ENCODE results near the gene REXO1. TPM values are rescaled to one million over a fixed set of nuclear protein-coding genes. Genes with fewer than 3 reads are reported as not detected.

REXO1 gene
- polyA plus RNA-seq, 3 donors = 2.8 to 60.8 (median 3.0) TPM

GRCh38 chr19:1768918-1769644, 79.2 kb downstream of the REXO1 start:
- intact Hi-C loops (cut with micrococcal nuclease) = loop anchor here in 1 of 2 donors (5.0 to 10.0 kb wide), 2 partner anchors 144 to 222 kb away; no protein-coding TSS in a partner anchor
- Histone ChIP-seq H2AFZ (ENCODE audit: insufficient read depth, low read depth, low read length, poor library complexity, severe bottlenecking) (no peak overlapping the region), H3K36me3 (replicated peaks in 1 of 2; ENCODE audit: control insufficient read depth in 1 of 2, insufficient read depth in 2 of 2, low read length in 2 of 2) (no peaks in the 10 kb centered on the region), H3K4me1 (ENCODE audit: control insufficient read depth in 1 of 2, insufficient read depth in 2 of 2, low read length in 2 of 2) (no peaks in the 10 kb centered on the region), H3K4me2 (replicated peaks; ENCODE audit: extremely low read depth, low read length, poor library complexity, severe bottlenecking) (no peak overlapping the region), H3K9me3 (replicated peaks in 1 of 2; ENCODE audit: control insufficient read depth in 1 of 2, insufficient read depth in 1 of 2, low read length in 2 of 2) (peaks cover 23 to 34% of the 10 kb centered on the region in 2 donors), H3K27me3 (ENCODE audit: control insufficient read depth in 2 of 2, insufficient read depth in 2 of 2, low read length in 2 of 2) (peaks cover 26 to 86% of the 10 kb centered on the region in 2 donors), H3K27ac (ENCODE audit: low read depth in 1 of 2, low read length in 2 of 2) (no peak overlapping the region), H3K4me3 (replicated peaks in 1 of 3; ENCODE audit: low read depth in 2 of 3, low read length in 3 of 3) (no peak overlapping the region), H4K20me1 (ENCODE audit: insufficient read depth, low read length) (no peaks in the 10 kb centered on the region), H3K9ac (ENCODE audit: insufficient read depth, low read length, poor library complexity, severe bottlenecking) (no peak overlapping the region), H3K79me2 (ENCODE audit: insufficient read depth, low read length) (no peaks in the 10 kb centered on the region)
- H3K36me3 Mint-ChIP-seq = peaks cover 0 to 5% of the 10 kb centered on the region in 2 donors
- peaks cover 75 to 96% (median 78%) of the 10 kb centered on the region in 3 donors for H3K27me3 Mint-ChIP-seq (ENCODE audit: low read depth in 3 of 3)
- H3K4me1 Mint-ChIP-seq = no peaks in the 10 kb centered on the region
- DNase-seq = no peak
- 91% methylated on average over 6 of the region's 9 CpGs for WGBS (ENCODE audit: insufficient coverage)
- H3K4me3 Mint-ChIP-seq = peak overlapping the region in 1 of 2 donors; percentile 65
- H3K9me3 Mint-ChIP-seq = peaks cover 12 to 41% (median 33%) of the 10 kb centered on the region in 7 donors
- peak overlapping the region in 1 of 7 donors; percentile 57 for H3K27ac Mint-ChIP-seq
- no peak for TF ChIP-seq CTCF (IDR thresholded peaks at IDR 0.05)

- H2AFZ ChIP-seq (ENCODE audit: insufficient read depth, low read depth, low read length, poor library complexity, severe bottlenecking) = no peak overlapping the region
- H3K4me3 ChIP-seq (replicated peaks in 1 of 3; ENCODE audit: low read depth in 2 of 3, low read length in 3 of 3) = no peak overlapping the region
- no peaks in the 10 kb centered on the region for H4K20me1 ChIP-seq (ENCODE audit: insufficient read depth, low read length)
- H3K4me2 ChIP-seq (replicated peaks; ENCODE audit: extremely low read depth, low read length, poor library complexity, severe bottlenecking) = no peak overlapping the region
- Mint-ChIP-seq H3K27me3 (ENCODE audit: low read depth in 3 of 3) (peaks cover 75 to 96% (median 78%) of the 10 kb centered on the region in 3 donors), H3K4me3 (peak overlapping the region in 1 of 2 donors; percentile 48), H3K9me3 (peaks cover 12 to 40% (median 33%) of the 10 kb centered on the region in 7 donors), H3K36me3 (peaks cover 0 to 5% of the 10 kb centered on the region in 2 donors), H3K27ac (peak overlapping the region in 1 of 7 donors; percentile 57), H3K4me1 (peaks cover 2% of the 10 kb centered on the region)
- H3K27ac ChIP-seq (ENCODE audit: low read depth in 1 of 2, low read length in 2 of 2) = no peak overlapping the region
- H3K36me3 ChIP-seq (replicated peaks in 1 of 2; ENCODE audit: control insufficient read depth in 1 of 2, insufficient read depth in 2 of 2, low read length in 2 of 2) = no peaks in the 10 kb centered on the region
- no peak overlapping the region for H3K9ac ChIP-seq (ENCODE audit: insufficient read depth, low read length, poor library complexity, severe bottlenecking)
- intact Hi-C loops (cut with micrococcal nuclease) = loop anchor here in 1 of 2 donors (5.0 to 10.0 kb wide), 2 partner anchors 143 to 221 kb away; no protein-coding TSS in a partner anchor
- TF ChIP-seq CTCF (IDR thresholded peaks at IDR 0.05) = no peak
- H3K79me2 ChIP-seq (ENCODE audit: insufficient read depth, low read length) = no peaks in the 10 kb centered on the region
- WGBS (ENCODE audit: insufficient coverage) = 13% methylated on average over 10 of the region's 13 CpGs
- H3K27me3 ChIP-seq (ENCODE audit: control insufficient read depth in 2 of 2, insufficient read depth in 2 of 2, low read length in 2 of 2) = peaks cover 31 to 86% of the 10 kb centered on the region in 2 donors
- H3K9me3 ChIP-seq (replicated peaks in 1 of 2; ENCODE audit: control insufficient read depth in 1 of 2, insufficient read depth in 1 of 2, low read length in 2 of 2) = peaks cover 23 to 40% of the 10 kb centered on the region in 2 donors
- DNase-seq = no peak
- no peaks in the 10 kb centered on the region for H3K4me1 ChIP-seq (ENCODE audit: control insufficient read depth in 1 of 2, insufficient read depth in 2 of 2, low read length in 2 of 2)
Observed at GRCh38 chr19:1768248-1768647, 80.0 kb downstream of the REXO1 start.

Measured in CD14-positive monocyte (primary cell).